Peyer's patch (tissue), 4 donors: ENCODE data around the gene RAMP3. TPM values are rescaled to one million over a fixed set of nuclear protein-coding genes. Genes with fewer than 3 reads are reported as not detected.
"Not testable (repeated sequence)": the region's sequence is repeated elsewhere in the genome, so short reads cannot be mapped to it uniquely, and the experiment has no call there.

Experiments used
- DNase-seq, 3 donors: peaks; one replicate each; pipeline ENCODE4 v3.0.0-alpha.2; 2017 to 2019
- H3K27ac ChIP-seq, 4 donors: fragments of 200-600 bp; sonication (generic); one replicate each; pipeline ENCODE4 v1.5.1; 2016 to 2019
- H3K27me3 ChIP-seq, 2 donors: fragments of 200-600 bp; sonication (generic); one replicate each; pipeline ENCODE4 v1.5.1; 2019
- H3K36me3 ChIP-seq, 3 donors: fragments of 200-600 bp; sonication (generic); one replicate each; pipeline ENCODE4 v1.5.1; 2016 to 2019
- H3K4me1 ChIP-seq, 4 donors: fragments of 200-600 bp; sonication (generic); one replicate each; pipeline ENCODE4 v1.5.1; 2016 to 2019
- H3K4me3 ChIP-seq, 4 donors: fragments of 200-600 bp; sonication (generic); 1 replicate in 3 of 4; 2 replicates in 1 of 4; pipeline ENCODE4 v1.5.1; 2016 to 2019; ENCODE audit warnings: mild to moderate bottlenecking in 1 of 4
- H3K9me3 ChIP-seq, 4 donors: fragments of 200-600 bp; sonication (generic); one replicate each; pipeline ENCODE4 v1.5.1; 2016 to 2019; ENCODE audit warnings: mild to moderate bottlenecking in 1 of 4
- CTCF ChIP-seq, 6 experiments: fragments of 450-650 bp in 4 of 6; fragments of 200-600 bp in 2 of 6; sonication (generic) in 1 of 6; IDR thresholded peaks; one replicate each; pipeline ENCODE4 v1.5.1; 2017 to 2019; ENCODE audit warnings: antibody characterized with exemption in 6 of 6, mild to moderate bottlenecking in 3 of 6, moderate library complexity in 1 of 6
- POLR2A ChIP-seq, 2 donors: fragments of 450-650 bp; IDR thresholded peaks; one replicate each; pipeline ENCODE4 v1.5.1; 2017; ENCODE audit warnings: antibody characterized with exemption in 2 of 2, mild to moderate bottlenecking in 2 of 2, moderate library complexity in 2 of 2
- total RNA-seq, 4 donors: library from RNA; depleted of rRNA; stranded (reverse); fragments of >200 nt; gene quantifications; one replicate each; pipeline ENCODE4 v1.1.0, GENCODE V29; 2016

RAMP3 gene
- total RNA-seq = 10 to 100 TPM in 3 of 4 donors, 1 to 10 TPM in 1; 8.6 to 89.1 (median 20.1) TPM

GRCh38 chr7:45157653-45158401 is at the start of gene RAMP3:
TSS of gene RAMP3 (plus strand) at chr7:45157791. CDS start at chr7:45157829, 38 bp downstream.
- DNase-seq = no peak
- Histone ChIP-seq H3K27me3 (peaks cover 0 to 8% of the 10 kb centered on the region in 2 donors), H3K4me3 (peak within 1 kb of the TSS; percentile 14 to 41 (median 24)), H3K27ac (peak within 1 kb of the TSS in 2 of 4 donors; percentile 31 to 39), H3K36me3 (no peaks in the 10 kb centered on the region), H3K4me1 (peaks cover 0 to 7% (median 3%) of the 10 kb centered on the region in 4 donors), H3K9me3 (no peaks in the 10 kb centered on the region)
- TF ChIP-seq CTCF (IDR thresholded peaks at IDR 0.05) (no peak), POLR2A (IDR thresholded peaks at IDR 0.05) (no peak)

- DNase-seq = no peak
- H3K36me3 ChIP-seq = peaks cover 0 to 51% (median 4%) of the 10 kb centered on the region in 3 donors
- H3K4me1 ChIP-seq = peaks cover 0 to 32% (median 5%) of the 10 kb centered on the region in 4 donors
- H3K9me3 ChIP-seq = no peaks in the 10 kb centered on the region
- TF ChIP-seq POLR2A (IDR thresholded peaks at IDR 0.05) = no peak
- no peak for TF ChIP-seq CTCF (IDR thresholded peaks at IDR 0.05)
- no peak overlapping the region for H3K27ac ChIP-seq
- H3K27me3 ChIP-seq = no peaks in the 10 kb centered on the region
- H3K4me3 ChIP-seq = no peak overlapping the region
These were observed 48.7 kb upstream of the RAMP3 start for GRCh38 chr7:45108863-45109262.

DNA sequence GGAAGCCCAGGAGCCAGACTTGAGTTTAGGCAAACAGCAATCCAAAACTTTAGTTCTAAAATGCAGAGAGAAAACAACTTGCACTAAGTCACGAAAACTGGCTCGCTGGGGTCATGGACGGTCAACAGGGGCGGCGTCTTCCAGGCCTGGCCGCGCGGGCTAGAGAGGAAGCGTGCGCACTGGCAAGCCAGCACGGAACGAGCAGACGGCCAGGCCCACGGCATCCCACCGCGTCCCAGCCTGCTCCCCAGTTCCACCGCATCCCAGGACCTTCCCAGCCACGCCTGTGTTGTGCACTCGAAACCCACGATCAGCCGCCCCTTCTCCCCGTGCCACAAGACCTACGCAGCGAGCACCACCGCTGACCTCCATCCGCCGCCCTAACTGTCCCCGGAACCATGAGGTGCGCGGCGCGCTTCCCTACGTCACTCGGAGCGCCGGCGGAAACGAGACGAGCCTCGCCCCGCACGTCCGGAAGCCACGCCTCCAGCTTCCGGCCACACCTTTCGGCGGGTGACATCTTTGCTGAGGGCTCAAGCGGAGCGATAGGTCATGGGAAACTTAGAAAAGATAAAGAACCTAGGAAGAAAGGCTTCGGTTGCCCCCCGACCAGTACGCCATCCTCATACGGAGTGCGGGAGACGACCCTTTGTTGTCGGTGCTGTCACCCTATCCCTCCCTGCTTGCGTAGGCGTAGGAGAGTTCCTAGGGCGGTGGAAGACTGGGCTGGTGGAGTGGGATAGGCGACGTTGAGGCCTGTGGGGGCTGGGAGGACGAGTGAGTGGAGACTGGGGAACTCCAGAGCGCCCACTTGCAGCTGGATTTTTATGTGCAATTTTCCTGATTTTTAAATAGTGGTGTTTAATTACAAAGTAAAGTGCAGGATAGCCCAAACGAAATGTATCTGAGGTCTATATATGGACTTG is 46.0 kb upstream of the RAMP3 start, which contains the start of gene TBRG4:
TBRG4 (minus strand) TSS at position 400 of the 926 bp plus-strand sequence. CDS start 2,460 bp downstream, outside the sequence.
- Histone ChIP-seq H3K4me1 (peaks cover 0 to 32% (median 5%) of the 10 kb centered on the region in 4 donors), H3K27me3 (no peaks in the 10 kb centered on the region), H3K4me3 (peak within 1 kb of the TSS; percentile 76 to 90 (median 82)), H3K36me3 (peaks cover 0 to 24% (median 0%) of the 10 kb centered on the region in 3 donors), H3K27ac (peak within 1 kb of the TSS; percentile 90 to 98 (median 94)), H3K9me3 (no peaks in the 10 kb centered on the region)
- peak; percentile 93 to 98 (median 97) for DNase-seq
- TF ChIP-seq CTCF (IDR thresholded peaks at IDR 0.05) (peak in 3 of 6 experiments; percentile 20 to 28 (median 24)), POLR2A (IDR thresholded peaks at IDR 0.05) (peak; percentile 88 to 95)

DNA sequence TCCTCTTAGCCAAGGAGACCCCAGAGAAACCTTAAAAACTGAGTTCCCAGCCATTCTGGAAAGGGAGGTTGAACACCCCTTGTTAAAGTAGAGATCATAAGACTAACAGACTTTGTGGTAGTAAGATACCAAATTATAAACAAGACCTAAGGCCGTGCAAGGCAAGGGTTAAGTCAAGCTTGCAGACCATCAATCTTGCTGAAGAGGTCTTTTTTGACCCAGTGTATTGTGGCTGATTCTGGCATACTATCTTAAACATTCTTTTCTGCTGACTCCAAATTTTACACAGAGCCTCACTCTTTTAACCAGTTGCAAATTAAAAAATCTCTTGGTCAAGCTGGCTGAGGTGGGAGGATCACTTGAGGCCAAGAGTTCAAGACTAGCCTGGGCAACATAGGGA is 44.9 kb upstream of the RAMP3 start:
- Histone ChIP-seq H3K4me1 (peaks cover 0 to 26% (median 5%) of the 10 kb centered on the region in 4 donors), H3K36me3 (peaks cover 0 to 13% (median 0%) of the 10 kb centered on the region in 3 donors), H3K27me3 (no peaks in the 10 kb centered on the region), H3K9me3 (no peaks in the 10 kb centered on the region), H3K27ac (peak overlapping the region in 2 of 4 donors; percentile 95 to 98), H3K4me3 (peak overlapping the region in 1 of 4 donors; percentile 79)
- TF ChIP-seq POLR2A (IDR thresholded peaks at IDR 0.05) = no peak
- no peak for TF ChIP-seq CTCF (IDR thresholded peaks at IDR 0.05)
- DNase-seq = no peak

GRCh38 chr7:45114257-45114656 is 43.3 kb upstream of the RAMP3 start:
- not testable (repeated sequence) for H3K36me3 ChIP-seq, H3K9me3 ChIP-seq, H3K4me3 ChIP-seq, DNase-seq, H3K27ac ChIP-seq, H3K27me3 ChIP-seq
- H3K4me1 ChIP-seq = peaks cover 0 to 11% (median 5%) of the 10 kb centered on the region in 4 donors
